ENCODE measurements around the gene MTHFS.

The MTHFS gene

DNA sequence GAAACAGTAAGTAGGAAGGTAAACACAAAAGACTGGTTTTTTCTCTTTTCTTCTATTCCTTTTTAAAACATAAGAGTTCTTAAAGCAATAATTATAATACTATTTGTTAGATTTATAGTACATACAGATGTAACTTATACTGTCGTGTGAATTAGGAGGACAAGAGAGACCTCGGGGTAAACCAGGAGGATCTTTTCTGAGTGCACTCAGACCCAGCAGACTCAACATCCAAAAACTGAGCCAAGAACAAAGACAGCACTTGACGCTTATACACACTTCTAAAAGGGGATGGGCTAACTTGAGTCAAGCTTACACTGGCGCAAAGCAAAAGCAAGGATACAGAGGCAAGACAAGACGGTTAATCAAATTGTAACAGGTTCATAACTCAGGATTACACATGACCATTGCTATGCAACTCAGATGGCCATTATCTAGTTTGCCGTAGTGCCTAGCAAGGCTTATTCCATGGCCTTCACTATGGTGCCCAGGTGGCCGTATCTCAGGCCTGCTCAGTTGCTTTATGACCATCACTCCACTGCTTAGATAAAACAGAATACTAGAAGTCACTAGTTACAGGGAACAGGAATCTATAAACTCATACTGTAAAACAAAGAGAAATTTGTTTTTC lies 18.6 kb downstream of the MTHFS start:
- no peak for DNase-seq (ENCODE audit: low read depth in 1 of 2, low spot score in 1 of 2)

DNA sequence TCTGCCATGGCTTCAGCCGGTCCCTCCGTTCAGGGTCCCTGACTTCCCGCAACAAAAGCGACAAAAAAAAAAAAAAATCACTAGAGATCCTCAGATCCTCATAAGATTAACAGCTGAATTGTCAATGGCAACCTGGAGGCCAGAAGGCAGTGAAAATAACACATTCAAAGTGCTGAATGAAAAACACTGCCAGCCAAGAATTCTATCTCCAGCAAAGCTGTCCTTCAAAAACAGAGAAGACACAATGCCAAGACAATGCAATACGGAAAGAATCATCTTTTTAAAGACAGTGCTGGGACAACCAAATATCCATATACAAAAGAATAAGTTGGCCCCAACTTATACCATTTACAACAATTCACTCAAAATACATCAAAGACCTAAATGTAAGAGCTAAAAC lies 21.6 kb downstream of the MTHFS start:
- DNase-seq (ENCODE audit: low read depth in 1 of 2, low spot score in 1 of 2), result no peak

DNA sequence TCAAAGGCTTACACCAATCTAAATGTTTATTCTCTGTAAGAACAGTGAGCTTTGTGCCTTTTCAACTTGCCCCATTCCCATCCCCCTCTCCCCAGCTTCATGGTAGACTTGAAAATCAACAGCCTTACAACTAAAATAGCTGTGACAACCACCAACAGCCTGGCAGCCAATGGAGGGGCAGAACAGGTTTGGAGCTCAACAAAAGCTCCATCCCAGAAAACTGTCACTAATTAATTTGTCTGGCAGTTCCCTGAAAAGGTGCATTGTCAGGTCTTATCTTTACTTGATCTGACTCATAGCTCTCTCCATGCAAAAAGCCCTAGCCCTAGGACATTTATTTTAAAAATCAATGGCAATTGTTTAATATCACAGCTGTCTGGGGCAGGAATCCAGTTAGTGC lies 22.6 kb downstream of the MTHFS start:
- no peak for DNase-seq (ENCODE audit: low read depth in 1 of 2, low spot score in 1 of 2)

DNA sequence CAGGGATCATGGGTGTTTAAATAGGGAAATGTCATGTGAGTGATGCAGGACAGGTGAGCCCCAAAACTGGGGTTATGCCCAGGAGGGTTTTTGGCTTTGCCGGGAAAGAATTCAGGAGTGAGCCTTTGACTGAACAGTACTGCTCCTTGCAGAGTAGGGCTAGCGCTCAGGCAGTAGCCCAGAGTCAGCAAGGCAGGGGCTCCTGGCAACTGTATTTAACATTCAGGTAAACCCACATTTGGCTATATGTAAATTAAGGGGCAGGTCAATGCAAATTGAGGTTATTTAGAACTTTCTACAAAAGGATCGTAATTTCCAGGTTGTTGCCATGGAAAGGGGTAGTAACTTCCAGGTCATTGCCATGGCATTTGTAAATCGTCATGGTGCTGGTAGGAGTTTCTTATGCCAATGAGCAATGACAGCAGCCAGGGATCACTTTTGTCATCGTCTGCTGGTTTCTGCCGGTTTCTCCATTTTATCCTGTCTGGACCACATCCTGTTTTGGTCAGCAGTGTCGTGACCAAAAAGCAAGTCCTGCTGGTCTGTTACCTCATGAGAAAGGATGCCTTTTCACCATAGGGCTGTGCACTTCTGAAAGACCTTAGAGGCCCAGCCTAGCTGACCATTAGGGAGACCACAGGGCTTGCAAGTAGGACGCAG lies 24.3 kb downstream of the MTHFS start:
- DNase-seq (ENCODE audit: low read depth in 1 of 2, low spot score in 1 of 2), result no peak

DNA sequence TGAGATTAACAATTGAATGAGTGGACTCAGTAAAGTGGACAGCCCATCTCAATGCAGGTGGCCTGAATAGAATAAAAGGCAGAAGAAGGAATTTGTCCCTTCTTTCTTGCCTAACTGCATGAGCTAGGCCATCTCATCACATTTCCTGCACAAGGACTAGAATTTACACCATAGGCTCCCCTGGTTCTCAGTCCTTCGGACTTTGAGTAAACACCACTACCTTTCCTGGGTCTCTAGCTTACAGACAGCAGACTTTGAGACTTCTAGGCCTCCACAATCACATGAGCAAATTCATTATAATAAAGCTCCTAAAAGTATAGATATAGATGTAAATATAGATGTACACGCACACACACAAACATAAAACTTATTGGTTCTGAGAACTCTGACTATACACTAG lies 28.3 kb downstream of the MTHFS start:
- DNase-seq (ENCODE audit: low read depth in 1 of 2, low spot score in 1 of 2), result no peak

DNA sequence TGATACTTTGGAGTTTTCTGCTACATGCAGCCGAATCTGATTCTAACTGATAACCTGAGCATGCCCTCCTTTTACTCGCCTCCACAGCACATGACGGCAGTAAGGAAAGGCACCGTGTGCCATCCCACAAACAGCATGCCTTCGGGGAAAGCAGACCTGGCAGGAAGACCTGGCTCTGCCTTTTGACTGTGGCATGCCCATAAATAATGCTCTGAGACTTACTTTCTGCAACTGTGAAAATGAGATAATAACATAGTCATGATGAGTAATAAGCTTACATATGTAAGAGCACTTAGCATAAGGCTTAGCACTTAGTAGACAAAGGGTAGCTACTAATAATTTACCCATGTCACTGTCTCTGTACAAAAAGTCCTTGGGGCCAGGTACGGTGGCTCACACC lies 32.9 kb downstream of the MTHFS start:
- DNase-seq (ENCODE audit: low read depth in 1 of 2, low spot score in 1 of 2), result no peak

DNA sequence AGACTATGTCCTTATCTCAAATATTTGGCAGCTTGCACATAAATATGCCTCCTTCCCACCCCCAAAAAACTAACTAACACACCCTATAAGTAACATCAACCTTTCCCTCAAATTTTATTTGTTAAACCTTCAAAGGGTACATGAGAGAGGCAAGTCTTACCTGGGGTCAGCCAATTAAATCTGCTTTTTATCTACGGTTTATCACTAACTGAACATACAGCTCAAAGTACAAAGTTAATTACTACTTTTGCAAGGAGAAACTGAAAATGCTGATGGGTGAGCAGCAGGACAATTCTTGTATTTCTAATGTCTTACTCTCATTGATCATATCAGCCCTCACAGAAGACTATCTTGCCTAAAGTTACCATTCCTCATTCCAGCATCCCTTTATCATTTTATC lies 34.6 kb downstream of the MTHFS start:
- no peak for DNase-seq (ENCODE audit: low read depth in 1 of 2, low spot score in 1 of 2)

DNA sequence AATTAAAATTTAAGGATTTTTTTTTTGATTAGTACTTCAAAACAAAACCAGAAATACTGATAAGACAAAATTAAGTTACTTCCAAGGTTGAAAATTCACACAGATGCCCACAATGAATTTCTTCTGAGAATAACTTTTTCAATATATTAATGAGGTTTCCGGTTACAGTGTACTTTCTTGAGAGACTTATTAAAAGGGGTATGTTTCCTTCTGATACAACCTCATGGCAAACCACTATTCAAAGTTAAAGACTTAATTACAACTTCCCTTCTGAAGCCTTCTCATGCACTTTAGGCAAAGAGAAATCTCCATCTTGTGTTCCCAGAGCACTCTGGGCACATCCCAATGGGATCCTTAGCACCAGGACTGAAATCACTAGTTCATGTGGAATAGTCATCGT lies 36.2 kb downstream of the MTHFS start:
- DNase-seq (ENCODE audit: low read depth in 1 of 2, low spot score in 1 of 2), result no peak

DNA sequence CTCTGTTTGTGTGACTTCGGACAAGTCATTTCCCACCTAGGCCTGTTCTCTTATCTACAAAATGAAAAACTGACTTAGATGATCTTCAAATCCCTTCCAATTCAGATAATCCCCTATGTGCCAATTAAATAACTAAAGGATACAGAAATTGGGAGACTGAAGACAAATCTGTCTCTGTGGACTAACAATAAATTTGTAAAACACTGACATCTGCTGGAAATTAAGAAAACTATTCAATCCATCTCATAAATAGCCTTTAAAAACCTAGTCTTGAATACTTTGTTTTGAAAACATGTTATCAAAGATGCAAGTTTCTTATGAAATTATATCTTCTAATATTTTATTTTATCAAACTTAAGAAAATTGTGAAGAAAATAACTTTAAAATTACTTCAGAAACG lies 38.3 kb downstream of the MTHFS start:
- DNase-seq (ENCODE audit: low read depth in 1 of 2, low spot score in 1 of 2), result no peak

DNA sequence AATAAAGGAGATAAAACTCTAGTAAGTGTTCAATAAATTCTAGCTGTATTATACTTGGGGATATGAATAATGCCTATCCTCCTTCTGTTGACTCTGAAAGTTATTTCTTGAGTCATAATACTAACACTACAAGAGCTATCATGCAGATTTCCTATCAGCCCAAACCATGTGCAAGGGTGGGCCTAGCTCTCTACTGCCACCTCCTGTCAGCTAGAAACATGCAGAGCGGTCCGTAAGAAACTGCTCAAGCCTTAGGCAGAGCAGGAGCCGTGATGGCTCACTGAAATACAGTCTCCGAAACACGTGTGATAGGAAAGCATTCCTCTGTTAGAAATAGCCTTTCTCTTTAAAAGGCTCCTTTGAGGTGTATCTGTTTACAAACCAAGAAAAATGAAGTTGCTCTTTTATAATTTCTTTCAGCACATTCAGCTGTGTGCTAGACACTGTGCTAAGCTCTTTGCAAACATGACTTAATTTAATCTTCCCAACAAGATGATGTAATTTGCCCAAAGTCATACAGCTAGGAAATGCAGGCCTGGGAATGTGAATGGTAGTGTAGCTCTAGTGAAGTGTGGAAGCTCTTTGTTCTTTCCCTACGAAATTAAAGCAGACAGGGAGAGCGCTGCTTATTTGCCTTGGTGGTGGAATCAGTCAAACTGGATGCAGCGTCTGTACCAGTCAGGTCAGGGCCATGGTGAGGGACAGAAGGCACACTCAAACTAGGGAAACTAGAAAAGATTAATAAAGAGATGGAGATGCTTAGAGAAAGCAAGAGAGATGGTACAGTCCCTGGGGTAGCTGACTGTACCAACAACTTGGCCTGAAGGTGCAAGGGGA lies 43.1 kb downstream of the MTHFS start:
- DNase-seq (ENCODE audit: low read depth in 1 of 2, low spot score in 1 of 2), result peak; percentile 33 to 69

DNA sequence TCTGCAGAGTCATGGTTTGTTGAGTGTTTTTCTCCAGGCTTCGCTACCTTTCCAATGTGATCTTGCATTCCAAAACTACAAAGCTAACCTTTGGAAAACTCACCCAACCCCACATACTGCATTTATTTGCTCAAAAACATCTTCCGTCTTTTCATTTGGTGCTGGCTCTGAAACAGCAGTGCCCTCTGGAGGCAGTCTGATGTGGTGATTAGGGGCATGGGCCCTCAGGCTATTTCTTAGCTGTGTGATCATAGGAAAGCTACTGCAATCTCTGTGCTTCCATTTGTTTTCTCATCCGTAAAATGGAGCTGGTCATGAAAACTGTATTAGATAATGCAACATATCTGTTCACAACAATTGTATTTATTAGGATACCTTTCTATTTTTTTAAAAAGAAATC lies 47.0 kb downstream of the MTHFS start:
- DNase-seq (ENCODE audit: low read depth in 1 of 2, low spot score in 1 of 2), result peak in 1 of 2 donors; percentile 7

DNA sequence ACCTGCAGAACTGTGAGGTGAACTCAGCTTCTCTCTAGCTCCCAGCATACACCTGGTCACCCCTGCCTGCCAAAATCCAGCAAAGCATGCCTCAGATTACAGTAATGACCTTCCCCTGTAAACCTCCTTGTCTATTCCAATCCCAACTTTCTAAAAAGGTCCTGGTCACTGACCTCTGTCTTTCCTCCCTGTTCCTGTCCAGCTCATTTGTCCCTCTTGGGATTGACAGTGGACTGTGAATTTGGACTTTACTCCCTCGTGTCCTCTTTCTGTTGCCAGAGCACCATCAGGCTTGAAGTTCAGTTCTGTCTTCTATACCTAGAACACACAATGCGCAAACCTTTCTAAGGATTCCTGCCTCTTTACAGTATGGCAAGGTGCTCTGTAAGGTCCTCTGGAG lies 50.3 kb downstream of the MTHFS start:
- no peak for DNase-seq (ENCODE audit: low read depth in 1 of 2, low spot score in 1 of 2)

DNA sequence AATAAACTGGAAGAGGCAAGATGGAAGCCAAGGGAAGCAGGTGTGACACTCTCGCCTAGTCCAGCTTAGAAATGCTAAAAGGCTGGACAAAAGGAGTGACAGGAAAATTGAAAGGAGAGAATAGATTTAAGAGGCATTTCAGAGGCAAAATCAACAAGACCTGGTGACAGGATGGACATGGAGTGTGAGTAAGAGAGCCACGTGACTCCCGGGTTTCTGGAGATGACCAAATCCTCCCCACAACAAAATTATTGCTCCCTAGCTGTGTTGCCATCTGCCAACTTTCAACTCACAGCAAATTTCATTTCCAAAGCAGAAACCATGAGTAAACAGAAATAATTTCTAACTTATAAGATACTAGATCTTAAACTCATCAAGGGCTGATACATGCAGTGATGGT lies 52.6 kb downstream of the MTHFS start:
- no peak for DNase-seq (ENCODE audit: low read depth in 1 of 2, low spot score in 1 of 2)

DNA sequence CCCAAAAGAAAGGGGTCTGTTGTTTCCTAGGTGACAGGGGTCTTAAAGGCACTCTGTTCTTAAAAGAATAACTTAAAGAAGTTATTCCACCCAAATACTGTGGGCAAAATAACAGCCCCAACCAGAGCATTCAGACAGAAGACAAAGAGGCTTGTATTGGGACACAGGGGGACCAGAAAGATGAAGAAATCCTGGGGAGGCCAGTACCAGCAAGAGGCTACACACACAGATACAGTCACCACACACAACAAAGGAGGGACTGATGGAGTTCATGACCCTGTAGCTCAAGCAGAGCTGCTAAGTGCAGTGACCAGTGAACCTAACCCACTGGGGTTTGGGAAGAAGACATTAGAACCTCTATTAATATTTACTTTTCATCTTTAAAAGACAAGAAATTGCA lies 59.0 kb downstream of the MTHFS start:
- no peak for DNase-seq (ENCODE audit: low read depth in 1 of 2, low spot score in 1 of 2)

DNA sequence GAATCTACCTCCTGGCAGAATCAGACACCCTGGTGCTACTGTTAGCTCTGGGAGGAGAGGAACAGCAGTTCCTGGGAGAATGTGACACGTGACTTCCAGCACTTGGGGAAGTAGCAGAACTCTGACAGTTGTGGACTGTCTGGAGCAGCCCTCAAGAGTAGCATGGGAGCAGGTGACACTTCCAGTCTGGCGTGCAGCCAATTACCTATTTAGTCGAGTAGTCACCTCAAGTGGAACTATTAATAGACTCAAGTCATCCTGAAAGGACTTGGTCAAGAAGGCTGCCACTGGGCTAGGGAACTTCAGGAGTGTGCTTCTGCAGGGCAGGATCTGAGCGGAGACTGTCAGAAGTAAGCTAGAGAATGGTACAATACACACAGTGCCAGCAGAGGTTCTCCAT lies 62.3 kb downstream of the MTHFS start:
- no peak for DNase-seq (ENCODE audit: low read depth in 1 of 2, low spot score in 1 of 2)

DNA sequence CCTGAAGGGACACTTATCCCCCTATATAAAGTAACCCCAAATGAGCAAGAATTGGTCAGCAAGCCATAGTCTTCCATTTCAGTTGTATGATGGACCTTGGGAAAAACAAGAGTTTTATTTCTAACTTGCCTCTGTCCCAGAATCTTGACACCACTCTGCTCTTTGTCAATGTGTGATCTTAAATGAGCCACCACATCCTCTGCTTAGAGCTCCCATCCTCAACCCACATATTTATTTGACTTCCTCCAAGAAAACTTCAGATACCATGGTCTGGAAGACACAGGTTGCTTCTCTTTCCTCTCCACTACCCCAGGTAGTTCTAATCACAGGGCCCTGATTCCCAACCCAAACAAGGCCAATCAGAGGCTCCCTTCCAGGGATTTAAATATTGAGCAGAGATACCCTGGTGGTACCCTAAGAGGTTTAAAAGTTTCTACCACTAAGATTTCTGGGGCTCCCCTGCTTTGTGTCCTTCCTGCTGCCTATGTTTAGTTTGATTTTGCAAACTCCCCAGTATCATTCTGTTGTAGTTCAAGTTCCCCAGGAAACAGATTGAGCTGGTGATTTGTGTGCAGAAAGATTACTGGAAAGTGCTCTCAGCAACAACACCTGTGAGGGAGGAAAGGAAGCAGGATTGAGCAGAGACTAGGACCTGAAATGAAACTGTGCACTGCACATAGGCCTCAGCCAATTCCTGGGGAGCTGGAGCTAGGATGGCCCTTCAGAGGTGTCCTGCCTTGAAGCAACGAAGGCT lies 64.3 kb downstream of the MTHFS start:
- no peak for DNase-seq (ENCODE audit: low read depth in 1 of 2, low spot score in 1 of 2)

DNA sequence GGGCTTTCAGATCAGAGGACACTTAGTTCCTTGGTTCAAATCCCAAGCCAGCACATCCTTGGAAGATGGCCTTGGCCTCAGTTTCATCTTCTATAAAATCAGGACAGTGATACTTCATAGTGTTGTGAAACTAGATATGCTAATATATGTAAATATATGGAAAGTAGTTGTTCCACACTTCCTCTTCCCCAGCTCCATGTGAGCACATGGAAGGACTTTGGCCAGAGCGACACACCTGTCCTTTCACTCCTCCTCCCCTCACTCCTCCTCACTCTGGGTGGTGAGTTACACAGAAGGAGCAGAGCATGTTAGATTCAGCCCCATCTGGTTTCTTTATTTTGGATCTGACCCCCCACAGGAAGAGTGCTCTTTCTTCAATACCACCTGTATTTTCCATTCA lies 65.2 kb downstream of the MTHFS start:
- DNase-seq (ENCODE audit: low read depth in 1 of 2, low spot score in 1 of 2), result no peak

DNA sequence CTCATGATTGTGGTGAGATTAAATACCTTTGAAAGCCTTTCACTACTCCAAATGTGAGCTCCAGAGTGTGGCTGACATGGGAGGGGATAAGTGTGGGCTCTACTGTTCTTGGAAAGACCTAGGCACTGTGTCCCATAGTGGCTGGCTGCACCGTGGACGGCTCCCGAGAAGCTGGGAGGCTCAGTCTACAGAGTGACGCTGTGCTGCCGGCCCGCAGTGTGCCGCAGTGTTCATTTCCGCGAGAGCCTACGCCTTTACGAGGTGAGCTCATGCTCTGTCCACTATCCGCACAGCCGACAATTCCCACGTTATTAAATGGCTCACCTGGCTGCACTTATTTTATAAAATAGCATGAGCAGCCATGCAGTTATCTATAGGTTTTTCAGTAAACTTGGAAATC lies 66.9 kb downstream of the MTHFS start:
- no peak for DNase-seq (ENCODE audit: low read depth in 1 of 2, low spot score in 1 of 2)

DNA sequence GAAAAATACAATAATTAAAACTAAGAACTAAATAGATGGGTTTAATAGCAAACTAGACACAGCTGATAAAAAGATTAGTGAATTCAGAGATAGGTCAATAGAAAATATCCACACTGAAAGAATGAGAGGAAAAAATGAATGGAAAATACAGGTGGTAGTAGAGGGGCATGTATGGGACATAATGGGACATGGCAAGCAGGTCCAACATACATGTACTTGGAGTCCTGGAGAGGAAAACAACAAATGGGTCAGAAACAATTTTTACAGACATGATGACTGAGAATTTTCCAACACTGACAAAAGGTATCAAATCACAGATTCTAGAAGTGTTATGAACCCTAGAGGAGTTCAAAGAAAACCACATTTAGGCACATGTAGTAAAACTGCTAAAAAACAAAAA lies 68.4 kb downstream of the MTHFS start:
- DNase-seq (ENCODE audit: low read depth in 1 of 2, low spot score in 1 of 2), result no peak

DNA sequence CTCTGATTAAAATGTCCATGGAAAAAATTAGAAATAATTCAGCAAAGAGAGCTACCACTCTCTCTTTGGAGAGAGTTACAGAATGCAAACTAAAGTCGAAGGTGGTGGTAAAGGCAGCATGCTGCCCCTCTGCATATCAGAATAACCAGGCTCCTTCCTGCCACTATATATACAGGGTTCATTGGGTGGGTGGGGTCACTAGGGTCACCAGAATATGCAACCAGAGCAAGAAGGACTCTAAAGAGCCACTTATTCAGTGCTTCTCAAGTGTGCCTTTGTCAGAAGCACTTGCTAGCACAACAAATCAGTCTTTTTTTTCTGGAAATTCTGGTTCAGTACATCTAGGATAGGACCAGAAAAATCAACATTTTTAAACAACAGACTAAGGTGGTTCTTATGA lies 70.0 kb downstream of the MTHFS start:
- DNase-seq (ENCODE audit: low read depth in 1 of 2, low spot score in 1 of 2), result no peak

DNA sequence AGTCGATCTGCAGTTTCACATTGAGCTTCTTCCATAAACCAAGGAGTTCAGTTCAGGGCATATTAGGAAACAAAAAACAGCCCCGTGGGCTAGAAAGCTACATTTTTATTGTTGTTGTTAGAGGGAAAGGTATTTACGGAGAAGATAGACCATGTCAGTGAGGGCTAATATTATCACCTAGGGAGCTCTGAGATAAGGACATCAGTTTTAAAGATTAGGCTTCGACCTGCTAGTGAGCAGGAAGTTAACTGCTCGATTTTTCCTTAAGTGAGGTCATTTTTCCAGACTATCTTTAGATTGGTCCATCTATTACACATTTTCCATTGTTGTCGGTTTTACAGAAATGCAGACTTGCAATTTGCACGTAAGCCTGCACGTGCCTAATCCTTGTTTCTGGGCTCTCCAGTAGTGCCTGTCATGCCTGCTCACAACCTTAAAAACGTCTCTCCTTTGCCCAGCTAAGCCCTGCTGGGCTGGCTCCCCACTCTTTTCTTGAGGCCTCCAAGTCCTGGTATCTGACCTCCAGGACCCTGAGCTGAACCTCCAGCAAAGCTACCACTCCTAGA lies 72.6 kb downstream of the MTHFS start:
- no peak for DNase-seq (ENCODE audit: low read depth in 1 of 2, low spot score in 1 of 2)
